GM19193 (cell line): Measurements from ENCODE around the gene AP5Z1.

Experiments used
- POLR2A ChIP-seq: IDR thresholded peaks from 4 replicates; pipeline ENCODE4 v1.6.1; 2011; ENCODE audit not compliant: insufficient read depth, insufficient read length; ENCODE audit errors: extremely low read depth

Gene AP5Z1

DNA sequence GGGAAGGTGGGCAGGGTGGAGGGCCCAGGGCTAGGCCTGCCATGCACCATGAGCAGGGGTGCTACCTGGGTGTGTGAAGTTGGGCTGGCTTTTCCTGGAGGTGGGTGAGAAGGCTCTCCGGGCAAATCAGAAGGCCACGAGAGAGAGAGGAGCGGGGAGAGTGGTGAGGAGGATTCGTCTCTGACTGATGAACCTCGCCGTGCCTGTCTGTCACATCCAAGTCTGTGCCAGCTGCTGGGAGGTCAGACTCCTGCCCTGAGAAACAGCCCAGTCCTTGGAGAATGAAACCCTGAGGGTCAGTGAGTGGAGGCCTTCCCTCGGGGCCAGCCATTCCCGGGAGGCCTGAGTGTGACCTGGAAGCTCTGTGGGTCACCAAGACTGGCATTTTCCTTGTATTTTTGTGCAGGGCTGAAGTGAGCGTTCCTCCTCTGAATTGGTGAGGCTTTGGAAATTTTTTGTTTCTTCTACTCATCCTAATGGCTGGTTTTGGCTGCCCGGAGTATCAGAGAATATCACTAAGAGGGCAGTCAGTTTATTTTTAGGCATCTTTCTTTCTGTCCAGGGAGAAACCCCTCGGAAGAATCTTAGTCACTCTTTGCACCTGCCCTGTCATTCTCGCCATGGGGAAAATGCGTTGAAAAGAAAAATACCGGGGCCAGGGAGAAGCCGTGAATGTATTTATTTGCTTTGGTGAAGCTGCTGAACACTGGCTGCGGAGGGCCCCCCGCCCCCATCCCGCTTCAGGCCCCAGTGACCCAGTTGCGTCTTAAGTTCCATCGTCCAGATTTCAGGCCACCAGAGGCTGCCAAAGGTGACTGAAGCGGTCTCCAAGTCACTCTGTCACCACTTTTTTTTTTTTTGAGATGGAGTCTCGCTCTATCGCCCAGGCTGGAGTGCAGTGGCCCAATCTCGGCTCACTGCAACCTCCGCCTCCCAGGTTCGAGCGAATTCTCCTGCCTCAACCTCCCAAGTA is 6.5 kb upstream of the AP5Z1 start:
- no peak for TF ChIP-seq POLR2A

- TF ChIP-seq POLR2A, result no peak
Observed at GRCh38 chr7:4769761-4770160, 5.7 kb upstream of the AP5Z1 start.

DNA sequence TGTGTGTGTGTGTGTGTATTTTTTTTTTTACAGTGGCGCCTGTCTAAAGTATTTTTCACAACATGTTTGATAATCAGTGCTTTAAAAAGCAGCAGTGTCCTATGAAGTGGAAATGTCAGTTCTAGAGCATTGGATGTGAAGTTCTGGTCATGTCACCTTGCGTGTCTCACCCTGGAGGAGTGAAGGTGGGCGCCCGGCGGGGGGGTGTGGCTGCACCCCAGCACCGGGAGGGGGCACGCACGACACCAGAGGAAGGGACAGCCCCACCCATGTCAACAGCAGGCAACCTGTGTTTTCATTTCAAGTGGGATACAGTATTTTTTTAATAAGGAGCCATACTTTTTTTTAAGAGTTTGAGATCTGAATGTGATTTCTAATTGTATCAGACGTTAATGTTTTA is 4.5 kb upstream of the AP5Z1 start:
- no peak for TF ChIP-seq POLR2A

DNA sequence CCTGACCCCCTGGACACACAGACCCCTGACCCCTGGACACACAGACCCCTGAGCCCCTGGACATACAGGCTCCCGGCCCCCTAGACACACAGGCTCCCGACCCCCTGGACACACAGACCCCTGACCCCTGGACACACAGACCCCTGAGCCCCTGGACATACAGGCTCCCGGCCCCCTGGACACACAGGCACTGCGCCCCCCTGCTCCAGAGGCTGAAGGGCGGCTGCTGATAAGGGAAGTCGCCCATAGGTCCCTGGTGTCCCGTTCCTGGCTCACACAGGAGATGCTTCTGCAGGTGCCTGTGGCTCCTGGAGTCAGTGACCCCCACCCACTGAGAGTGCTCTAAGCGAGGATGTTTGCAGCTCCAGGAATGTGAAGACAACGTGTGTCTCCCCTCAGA is 3.7 kb upstream of the AP5Z1 start:
- TF ChIP-seq POLR2A, result no peak

- TF ChIP-seq POLR2A, result no peak
Observed at GRCh38 chr7:4772306-4772705, 3.1 kb upstream of the AP5Z1 start.

DNA sequence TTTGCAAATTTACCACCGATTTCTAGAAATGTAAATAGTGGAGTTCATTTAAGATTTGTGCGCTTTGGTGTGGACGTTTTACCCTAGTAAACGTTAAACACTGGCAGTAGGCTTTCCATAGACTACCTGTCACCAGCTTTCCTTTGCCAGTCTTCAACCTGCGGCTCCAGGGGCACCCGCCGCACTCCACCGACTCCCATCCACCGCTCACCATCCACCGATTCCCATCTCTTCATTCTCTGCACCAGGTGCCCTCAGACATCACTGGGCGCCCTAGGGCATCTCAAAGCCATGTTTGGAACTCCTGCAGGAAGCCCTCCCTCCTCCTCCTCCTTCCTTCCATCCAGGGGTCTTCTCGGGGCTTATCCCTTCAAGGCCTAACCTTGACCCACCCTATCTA is 1.4 kb upstream of the AP5Z1 start:
- no peak for TF ChIP-seq POLR2A

- no peak for TF ChIP-seq POLR2A
Observed at GRCh38 chr7:4774658-4775249, 669 bp upstream of the AP5Z1 start.

DNA sequence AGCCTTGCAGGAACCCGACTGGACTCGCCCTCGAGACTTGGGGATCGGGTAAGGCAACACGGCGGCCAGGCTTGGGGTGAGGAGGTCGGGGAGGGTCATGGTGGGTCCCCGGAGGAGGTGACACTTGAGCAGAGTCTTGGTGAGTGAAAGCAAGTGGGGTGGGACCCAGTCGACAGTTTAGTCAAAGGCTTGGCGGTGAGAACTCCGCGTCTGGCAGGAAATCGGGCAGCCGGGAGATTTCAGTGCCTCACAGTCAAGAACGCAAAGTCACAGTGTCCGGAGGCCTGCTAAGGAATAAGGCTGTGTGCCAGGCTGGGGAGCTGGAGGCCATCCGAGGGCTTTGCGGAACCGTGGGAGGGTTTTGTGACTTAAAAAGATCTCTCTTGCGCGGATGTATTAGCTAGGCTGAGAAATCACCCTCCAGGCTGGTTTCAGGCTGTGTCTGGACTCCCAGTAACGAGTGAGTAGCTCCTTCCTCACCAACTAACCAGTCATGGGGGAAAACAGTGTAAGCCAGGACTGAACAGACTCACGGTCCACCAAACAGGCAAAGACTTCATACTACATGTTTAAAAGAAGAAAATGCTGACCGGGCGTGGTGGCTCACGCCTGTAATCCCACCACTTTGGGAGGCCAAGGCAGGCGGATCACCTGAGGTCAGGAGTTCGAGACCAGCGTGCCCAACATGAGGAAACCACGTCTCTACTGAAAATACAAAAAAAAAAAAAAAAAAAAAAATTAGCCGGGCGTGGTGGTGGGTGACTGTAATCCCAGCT is 613 bp downstream of the AP5Z1 start:
- TF ChIP-seq POLR2A, result no peak

DNA sequence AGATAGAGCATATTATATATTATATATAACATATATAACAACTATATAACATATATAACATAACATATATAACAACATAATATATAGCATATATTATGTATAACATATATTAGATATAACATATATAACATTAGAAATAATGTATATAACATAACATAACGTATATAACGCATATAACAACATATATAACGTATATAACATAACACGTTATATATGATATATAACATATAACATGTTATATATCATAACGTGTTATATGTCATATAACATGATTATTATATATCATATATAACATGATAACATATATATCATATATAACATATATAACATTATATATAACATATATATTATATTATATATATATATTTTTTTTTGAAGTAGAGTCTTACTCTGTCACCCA is 3.7 kb downstream of the AP5Z1 start:
- TF ChIP-seq POLR2A, result no peak

DNA sequence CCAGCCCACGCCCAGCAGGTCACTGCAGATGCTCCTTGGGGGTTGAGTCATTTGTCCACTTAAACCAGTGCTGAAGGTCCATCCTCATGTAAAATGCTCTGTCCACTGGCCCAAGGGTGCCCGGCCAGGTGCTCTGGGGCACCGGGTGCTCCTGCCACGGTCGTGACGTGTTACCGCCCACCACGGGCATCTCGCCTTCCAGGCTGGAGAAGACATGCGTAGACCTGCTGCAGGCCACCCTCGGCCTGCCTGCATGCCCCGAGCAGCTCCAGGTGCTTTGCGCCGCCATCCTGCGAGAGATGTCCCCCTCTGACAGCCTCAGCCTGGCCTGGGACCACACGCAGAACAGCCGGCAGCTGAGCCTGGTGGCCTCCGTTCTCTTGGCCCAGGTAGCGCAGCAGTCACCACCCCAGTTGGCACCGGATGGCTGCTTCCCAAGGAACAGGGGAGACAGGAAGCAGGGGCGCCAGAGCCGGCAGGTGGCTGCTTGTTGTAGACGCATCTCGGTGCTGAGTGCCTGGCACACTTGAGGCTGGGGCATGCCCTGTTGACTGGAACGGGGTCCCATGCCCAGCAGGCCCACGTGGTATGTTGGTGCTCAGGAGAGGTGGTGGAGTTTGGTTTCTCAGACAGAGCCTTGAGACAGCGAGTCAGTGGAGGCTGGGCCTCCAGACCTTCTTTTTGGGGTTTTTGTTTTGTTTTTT is 6.1 kb downstream of the AP5Z1 start:
- TF ChIP-seq POLR2A, result no peak

DNA sequence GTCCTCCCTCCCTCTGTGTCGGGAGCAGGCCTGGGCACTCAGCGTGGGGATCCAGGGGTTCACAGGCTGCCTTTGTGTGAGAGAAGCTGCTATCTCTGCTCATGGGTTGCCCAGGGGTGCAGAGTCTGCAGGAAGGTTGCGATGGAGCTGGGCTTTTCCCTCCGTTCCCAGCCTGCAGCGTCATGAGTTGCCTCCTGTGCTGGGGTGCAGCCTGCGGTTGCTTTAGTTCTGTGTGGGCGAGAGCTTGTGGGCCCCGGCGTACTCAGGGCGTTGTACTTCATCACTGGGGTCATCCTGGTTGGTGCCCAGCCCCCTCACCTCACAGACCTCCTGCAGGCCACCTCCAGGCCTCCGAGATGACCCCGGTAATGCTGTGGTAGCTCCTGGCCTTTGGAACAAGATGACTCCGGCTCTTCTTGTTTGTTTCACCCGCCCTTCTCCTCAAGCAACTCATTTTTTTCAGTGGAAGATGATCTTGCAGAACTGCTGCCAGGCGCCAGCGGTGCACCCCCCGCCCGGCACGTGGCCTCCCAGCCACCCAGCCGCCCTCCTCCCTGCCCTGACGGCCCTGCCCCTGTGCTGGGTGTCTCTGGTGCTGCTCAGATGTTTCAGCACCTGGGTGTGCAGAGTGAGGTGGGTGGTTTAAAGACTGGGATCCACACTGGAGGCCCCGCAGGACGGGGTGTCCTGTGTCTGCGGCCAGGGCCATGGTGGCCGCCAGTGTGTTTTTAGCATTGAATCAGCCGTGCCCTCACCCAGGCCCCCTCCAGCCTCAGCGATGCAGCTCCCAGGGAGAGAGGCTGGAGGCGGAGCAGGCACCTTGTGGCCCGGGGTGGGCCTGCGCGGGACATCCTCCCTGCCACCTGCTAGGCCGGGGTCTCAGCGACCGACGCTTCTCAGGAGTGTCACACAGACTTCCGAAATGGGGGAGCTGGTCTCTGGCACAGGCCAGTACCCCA is 7.2 kb downstream of the AP5Z1 start:
- TF ChIP-seq POLR2A, result no peak

DNA sequence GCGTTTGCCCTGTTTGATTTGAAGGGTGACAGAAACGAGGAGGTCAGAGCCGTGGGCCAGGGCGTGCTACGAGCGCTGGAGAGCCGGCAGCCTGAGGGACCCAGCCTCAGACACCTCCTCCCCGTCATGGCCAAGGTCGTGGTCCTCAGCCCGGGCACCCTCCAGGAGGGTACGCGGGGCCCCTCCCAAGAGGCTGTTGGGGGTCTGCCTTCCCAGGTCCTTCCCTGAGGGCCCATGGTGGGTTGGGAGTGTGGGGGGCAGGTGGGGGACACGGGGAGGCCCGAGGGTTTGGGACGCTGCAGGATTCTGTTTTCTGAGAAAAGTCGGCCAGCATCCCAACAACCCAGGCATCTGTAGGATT is 7.8 kb downstream of the AP5Z1 start:
- no peak for TF ChIP-seq POLR2A

GRCh38 chr7:4783762-4784351 is 8.4 kb downstream of the AP5Z1 start:
- no peak for TF ChIP-seq POLR2A

DNA sequence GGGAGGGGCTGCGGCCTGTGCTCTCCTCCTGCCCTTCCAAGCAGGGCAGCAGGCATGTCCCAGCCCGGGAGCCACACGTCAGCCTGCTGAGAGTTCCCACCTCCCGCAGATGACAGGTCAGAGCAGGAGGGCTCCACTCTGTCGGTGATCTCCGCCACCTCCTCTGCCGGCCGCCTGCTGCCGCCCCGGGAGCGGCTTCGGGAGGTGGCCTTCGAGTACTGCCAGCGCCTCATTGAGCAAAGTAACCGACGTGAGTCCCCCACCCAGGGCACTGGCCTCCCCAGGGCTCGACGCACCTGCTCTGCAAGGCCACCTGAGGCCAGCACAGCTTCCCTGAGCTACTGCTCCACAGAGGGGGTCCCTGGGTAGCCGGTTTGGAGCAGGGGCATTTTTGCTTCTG is 9.4 kb downstream of the AP5Z1 start:
- no peak for TF ChIP-seq POLR2A

- TF ChIP-seq POLR2A, result no peak
Observed at GRCh38 chr7:4785371-4785770, 9.9 kb downstream of the AP5Z1 start.
